ENCODE results near the gene ADARB1.

Gene ADARB1

GRCh38 chr21:45076245-45076711, 1.9 kb downstream of the ADARB1 start:
- DNase-seq, result no peak

- DNase-seq, result no peak
These were observed 4.0 kb downstream of the ADARB1 start for GRCh38 chr21:45078371-45078770.

- no peak for DNase-seq
These were observed 4.5 kb downstream of the ADARB1 start for GRCh38 chr21:45078877-45079281.

- DNase-seq, result no peak
These were observed 5.0 kb downstream of the ADARB1 start for GRCh38 chr21:45079351-45079750.

GRCh38 chr21:45080232-45080631, 5.9 kb downstream of the ADARB1 start:
- DNase-seq, result no peak

- no peak for DNase-seq
These were observed 6.4 kb downstream of the ADARB1 start for GRCh38 chr21:45080639-45081414.

GRCh38 chr21:45081636-45082035, 7.3 kb downstream of the ADARB1 start:
- DNase-seq, result no peak

GRCh38 chr21:45082736-45083135, 8.4 kb downstream of the ADARB1 start:
- DNase-seq, result no peak

GRCh38 chr21:45084121-45084520, 9.7 kb downstream of the ADARB1 start:
- no peak for DNase-seq

GRCh38 chr21:45084881-45085536, 10.6 kb downstream of the ADARB1 start:
- no peak for DNase-seq

- DNase-seq, result no peak
These were observed 11.3 kb downstream of the ADARB1 start for GRCh38 chr21:45085700-45086099.

- no peak for DNase-seq
These were observed 12.1 kb downstream of the ADARB1 start for GRCh38 chr21:45086337-45086958.

GRCh38 chr21:45087022-45087823, 12.8 kb downstream of the ADARB1 start:
- DNase-seq, result no peak

- no peak for DNase-seq
These were observed 13.7 kb downstream of the ADARB1 start for GRCh38 chr21:45088116-45088515.

GRCh38 chr21:45088729-45089128, 14.3 kb downstream of the ADARB1 start:
- DNase-seq, result no peak

- no peak for DNase-seq
These were observed 15.6 kb downstream of the ADARB1 start for GRCh38 chr21:45089964-45090363.

GRCh38 chr21:45090966-45091365, 16.6 kb downstream of the ADARB1 start:
- no peak for DNase-seq

- DNase-seq, result no peak
These were observed 17.4 kb downstream of the ADARB1 start for GRCh38 chr21:45091550-45092322.

GRCh38 chr21:45093035-45093532, 18.7 kb downstream of the ADARB1 start:
- DNase-seq, result no peak

- no peak for DNase-seq
These were observed 20.0 kb downstream of the ADARB1 start for GRCh38 chr21:45094412-45094811.

- DNase-seq, result no peak
These were observed 21.1 kb downstream of the ADARB1 start for GRCh38 chr21:45095505-45095904.

GRCh38 chr21:45096217-45096616, 21.8 kb downstream of the ADARB1 start:
- no peak for DNase-seq

Measured in right kidney (tissue), 1 donor.